GF-D8 (cell line): ENCODE data around the gene CDHR4.
A peak's percentile ranks its signal among the peaks of the same experiment; 100 is the strongest.
"Not testable (repeated sequence)": the region's sequence is repeated elsewhere in the genome, so short reads cannot be mapped to it uniquely, and the experiment has no call there.

Experiments
- DNase-seq: peaks from one replicate; lab custom pipeline; 2025; lab: John Stamatoyannopoulos, UW

CDHR4 gene

GRCh38 chr3:49803465-49804140 lies 3.9 kb upstream of the CDHR4 start:
- DNase-seq, result peak; percentile 52

DNA sequence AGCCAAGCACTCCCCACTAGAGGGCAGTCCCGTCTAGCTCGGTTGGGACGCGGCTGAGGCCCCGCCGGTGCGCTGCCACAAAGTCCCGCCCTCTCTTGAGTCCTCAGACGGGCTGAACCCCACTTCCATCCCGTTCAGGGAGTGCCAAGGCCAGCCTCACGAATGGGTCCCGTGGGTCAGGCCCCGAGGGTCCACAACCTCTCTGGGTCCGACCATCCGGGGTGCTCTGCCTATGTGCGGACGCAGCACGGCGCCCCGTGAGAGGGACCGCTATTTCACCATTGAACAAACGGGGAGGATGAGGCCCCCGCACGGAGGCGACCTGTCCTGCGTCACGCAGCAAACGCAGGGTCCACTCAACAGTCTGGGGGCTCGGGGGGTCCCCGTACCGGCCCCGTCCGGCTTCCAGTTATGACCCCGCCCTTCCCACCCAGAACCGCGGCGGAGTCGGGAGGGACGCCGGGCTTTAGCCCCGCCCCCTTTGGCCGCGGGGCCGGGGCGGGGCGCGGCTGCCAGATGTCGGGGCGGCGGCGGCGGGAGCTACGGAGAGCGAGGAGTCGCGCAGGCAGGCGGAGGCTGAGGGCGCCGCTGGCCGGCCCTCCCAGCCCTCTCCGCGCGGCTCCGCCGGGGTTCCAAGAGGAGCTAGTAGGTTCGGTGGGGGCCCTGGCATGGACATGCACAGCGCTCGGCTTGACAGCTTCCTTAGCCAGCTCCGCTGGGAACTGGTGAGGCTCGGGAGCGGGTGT lies 3.2 kb upstream of the CDHR4 start, which contains the start of gene INKA1:
INKA1 (plus strand) TSS at position 543 of the 746 bp plus-strand sequence; CDS start at position 675, 132 bp downstream.
- peak; percentile 62 for DNase-seq

- no peak for DNase-seq
Measured at GRCh38 chr3:49801160-49801559, 1.5 kb upstream of the CDHR4 start.

DNA sequence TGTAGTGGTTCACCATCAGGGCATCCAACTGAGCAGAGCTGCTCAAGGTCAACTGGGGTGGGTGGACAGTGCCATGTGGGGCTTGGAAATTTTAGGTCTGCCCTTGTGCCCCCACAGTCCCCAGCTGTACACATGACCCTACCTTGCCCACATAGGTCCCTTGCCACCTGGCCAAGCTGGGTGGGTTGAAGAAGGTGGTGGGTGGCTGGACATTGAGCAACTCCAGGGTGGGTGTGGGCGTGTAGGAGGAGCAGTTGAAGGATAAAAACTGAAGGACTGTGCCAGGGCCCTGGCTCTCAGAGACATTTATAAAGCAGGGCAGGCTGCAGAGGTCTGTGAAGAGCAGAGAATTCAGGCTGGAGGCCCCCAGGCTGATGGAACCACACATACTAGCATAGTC lies 568 bp downstream of the CDHR4 start:
- DNase-seq, result no peak

DNA sequence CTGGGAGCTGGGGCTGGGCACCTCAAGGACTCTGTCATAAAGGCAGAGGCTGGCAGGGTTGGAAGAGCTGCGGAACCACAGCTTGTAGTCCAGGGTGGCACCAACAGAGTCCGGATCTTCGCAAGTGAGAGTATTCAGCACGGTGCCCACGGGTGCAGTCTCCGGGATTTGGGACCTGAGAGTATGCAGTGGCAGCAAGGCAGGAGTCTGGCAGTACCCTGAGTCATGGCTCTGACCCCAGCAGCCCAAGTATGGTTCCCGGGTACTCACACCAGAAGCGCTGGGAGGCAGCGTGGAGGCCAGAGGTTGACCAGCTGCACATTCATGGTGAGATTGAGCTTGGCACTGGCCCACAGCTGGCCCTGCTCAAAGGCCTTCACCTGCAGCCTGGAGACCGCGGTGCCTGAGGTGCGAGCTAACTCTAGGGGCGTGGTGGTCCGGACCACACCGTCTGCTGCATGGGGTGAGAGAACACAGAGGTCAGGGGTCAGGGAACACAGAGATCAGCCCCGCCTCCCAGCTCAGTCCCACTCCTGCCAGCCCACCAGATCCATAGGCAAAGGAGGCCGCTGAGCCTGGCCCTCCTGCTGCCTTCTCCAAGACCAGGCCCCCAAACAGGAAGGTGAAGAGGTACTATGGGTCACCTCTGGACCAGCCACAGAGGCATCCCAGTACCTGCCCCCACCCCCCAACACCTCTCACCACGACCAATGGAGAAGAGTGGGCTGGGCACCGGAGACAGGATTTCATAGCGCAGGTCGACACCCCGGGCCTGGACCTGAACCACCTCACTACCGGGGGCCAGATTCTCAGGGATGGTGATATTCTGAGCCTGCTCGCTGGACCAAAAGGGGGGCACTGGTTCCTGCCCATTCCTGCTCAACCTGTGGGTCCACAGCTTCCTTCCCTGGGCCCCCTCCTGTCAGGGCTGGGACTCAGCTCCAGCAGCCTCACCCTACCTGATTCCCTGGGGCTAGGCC lies 4.5 kb downstream of the CDHR4 start:
- no peak for DNase-seq

DNA sequence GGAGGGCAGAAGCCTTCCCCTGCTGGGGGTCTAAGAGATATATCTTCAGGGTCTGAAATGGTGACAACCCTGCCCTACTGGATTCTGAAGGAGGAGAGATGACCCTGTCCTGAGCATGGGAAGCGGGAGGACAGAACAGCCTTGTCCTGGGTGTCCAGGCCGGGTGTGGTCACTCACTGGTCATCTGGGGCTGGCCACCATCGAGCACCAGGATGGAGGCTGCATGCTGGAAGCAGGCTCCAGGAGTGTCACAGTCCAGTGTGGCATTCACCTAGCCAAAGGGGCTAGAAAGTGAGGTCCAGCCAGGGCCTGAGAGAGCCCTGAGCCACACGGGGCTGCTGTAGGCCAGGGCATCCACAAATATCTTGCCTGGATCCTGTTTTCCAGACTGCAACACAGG lies 5.2 kb downstream of the CDHR4 start:
- DNase-seq, result no peak

DNA sequence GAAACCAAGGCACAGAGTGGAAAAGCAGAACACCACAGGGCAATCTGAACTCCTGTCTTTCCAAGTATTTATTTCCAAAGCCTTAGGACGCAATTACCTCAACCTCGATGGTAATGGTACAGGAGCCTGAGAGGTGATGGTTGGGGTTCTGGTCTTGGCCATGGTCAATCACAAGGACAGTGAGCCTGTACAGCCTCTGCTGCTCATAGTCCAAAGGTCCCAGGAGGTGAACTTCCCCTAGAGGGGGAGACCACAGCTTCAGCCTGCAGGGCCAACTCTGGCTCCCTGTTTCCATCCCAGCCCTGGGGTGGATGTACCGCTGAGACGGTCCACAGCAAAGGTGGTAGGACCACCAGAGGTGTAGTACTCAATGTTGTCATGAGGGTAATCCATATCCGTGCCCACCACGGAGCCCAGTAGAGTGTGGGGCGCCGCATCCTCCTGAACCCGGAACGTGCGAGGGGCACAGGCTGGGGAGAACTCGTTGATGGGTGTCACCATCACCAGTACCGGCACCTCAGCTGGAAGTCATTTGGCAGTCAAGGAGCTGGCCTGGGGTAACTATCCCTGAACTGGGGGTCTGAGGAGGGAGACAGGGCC lies 6.1 kb downstream of the CDHR4 start:
- no peak for DNase-seq

GRCh38 chr3:49792371-49793150 lies 7.1 kb downstream of the CDHR4 start:
- DNase-seq, result no peak

GRCh38 chr3:49791571-49791970 lies 8.1 kb downstream of the CDHR4 start:
- DNase-seq, result no peak

DNA sequence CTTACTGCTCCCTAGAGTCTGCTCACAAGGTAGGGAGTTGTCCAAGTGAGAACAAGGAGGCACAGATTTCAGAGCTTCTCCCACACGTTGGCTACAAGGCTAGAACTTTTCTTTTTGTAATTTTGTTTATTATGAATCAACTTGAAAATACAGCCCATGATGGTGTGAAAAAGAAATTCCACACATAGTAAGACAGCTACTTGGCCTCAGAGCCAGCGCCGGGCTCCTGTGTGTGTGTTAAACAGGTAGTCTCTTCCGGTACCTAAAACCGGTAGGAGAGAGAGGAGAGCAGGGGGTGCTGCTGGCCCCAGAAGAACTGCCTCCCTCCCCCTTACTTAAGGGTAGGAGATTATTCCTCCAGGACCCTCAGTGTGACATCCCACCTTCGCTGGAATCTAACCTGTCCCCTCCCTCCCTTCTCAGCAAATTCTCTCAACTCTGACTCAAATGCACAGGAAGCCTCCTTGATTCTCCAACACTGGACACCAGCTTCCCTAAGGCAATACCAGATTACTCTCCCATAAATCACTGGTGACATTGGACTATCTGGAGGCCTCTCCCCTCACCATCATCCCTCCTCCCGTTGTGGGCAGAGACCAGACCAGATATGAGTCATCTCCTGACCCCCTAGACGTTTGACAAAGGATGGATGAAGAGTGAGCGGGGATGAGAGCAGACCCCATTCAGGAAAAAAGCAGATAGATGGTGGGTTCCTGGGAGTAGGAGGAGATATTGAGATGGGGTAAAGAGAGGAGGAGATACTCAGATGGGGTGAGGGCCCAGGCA lies 8.9 kb downstream of the CDHR4 start:
- DNase-seq, result no peak

DNA sequence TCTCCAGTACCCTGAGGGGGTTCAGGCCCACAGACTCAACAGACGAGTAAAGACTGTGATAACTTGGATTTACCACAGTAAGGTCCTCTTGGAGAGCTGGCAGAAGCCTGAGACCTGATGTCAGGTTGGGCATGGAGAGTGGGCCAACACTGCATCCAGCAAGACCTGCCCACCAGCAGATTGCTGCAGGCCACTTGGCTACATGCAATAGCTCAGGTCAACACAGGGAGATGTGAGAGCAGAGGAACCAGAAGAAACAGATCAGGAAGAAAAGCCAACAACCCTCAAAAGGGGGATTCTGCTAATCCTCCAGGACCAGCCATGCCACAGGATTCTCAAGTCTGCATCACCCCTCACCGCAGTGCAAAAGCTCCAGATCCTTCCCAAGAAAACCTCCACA lies 11.6 kb downstream of the CDHR4 start:
- no peak for DNase-seq

DNA sequence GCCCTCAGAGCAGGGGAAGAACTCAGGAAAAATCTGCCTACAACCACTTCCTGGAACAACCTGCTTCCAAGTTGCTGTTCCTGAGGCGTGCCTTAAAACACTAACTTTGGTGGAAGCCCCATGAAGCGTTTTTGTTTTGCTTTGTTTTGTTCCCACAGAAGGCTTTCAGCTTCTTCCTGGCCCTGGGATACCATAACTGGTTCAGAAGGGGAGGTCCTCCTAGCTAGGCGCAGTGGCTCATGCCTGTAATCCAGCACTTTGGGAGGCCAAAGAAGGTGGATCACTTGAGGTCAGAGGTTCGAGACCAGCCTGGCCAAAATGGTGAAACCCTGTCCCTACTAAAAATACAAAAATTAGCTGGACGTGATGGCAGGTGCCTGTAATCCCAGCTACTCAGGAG lies 12.1 kb downstream of the CDHR4 start:
- DNase-seq, result no peak

DNA sequence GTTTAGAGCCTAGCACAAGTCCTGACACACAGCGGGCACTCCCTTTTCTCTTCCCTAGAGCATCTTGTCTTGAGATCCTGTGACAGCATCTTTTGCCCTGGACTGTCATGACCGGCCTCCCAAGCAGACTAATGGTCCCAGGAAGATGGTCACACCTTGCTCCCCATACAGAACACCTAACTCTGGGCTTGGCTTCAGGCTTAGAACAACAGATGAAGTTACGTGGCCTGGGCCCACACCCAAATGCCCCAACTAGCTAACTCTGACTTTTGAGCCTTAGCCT lies 12.6 kb downstream of the CDHR4 start:
- DNase-seq, result no peak

DNA sequence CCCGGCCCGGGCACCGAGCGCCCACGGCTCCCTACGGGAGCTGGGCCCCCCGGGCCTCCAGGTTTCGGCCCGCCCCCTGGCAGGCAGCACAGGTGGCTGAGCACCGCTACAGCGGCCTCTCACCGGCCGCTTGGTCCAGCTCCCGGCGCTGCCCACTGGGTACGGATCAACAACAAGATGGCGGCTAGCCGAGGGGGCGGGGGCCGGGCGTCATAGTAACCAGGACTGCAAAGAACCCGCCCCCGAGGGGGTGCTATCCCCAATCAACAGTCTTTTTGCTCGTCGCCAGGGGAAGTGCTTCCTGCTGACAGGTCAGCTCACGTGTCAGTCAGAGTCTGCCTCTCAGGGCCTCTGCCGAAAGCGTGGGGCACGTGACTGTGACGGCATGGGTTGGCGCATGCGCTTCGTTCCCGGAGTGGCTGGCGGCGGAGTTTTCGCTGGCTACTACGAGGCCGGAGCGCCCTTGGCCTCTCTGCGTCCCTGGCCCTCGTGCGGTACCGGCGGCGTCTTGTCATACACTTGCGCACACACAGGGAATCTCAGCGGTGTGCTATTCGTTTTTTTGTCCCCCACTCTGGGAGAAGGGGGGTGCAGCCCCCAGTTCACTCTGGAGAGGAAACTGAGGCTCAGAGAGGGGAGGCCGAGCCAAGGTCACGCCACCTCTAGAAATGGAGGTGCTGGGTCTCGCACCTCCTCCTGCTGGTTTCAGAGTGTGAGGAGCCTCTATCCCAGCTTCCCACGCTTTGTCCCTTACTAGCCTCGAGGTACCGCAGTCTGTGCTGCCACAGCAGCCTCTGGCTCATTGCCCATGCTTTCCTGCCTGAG lies 13.1 kb downstream of the CDHR4 start, which contains the start of gene IP6K1:
IP6K1 (minus strand) TSS at position 186 of the 825 bp plus-strand sequence. CDS start 38,502 bp downstream, outside the sequence.
- DNase-seq, result peak; percentile 98

GRCh38 chr3:49785565-49786356 lies 13.9 kb downstream of the CDHR4 start:
- no peak for DNase-seq

GRCh38 chr3:49782277-49782676 lies 17.4 kb downstream of the CDHR4 start:
- DNase-seq, result not testable (repeated sequence)

DNA sequence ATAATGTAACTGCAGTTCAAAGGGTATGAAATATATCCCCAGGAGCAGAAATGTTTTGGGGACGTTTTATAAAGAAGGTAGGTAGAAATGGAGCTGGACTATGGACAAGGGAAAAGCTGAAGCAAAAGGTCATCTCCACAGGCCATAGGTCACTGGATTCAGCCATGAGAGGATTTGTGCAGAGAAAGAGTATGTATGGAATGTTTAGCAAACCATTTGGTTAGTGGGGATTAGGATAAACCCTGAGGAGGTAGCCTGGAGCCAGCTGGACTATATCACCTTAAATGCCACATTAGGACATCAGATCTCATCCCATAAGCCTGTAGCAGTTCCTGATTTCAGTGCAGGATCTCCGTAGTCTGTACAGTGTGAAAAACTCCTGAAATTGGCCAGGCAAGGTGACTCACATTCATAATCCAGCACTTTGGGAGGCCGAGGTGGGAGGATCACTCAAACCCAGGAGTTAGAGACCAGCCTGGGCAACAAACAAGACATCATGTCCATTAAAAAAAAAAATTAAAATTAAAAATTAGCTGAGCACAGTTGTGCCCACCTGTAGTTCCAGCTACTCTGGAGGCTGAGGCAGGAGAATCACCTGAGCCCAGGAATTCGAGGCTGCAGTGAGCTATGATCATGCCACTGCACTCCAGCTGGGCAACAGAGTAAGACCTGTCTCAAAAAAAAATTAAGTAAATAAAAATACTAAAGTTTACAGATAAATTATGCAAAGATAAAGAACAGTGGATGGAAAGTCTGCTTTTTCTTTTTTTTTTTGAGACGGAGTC lies 18.1 kb downstream of the CDHR4 start:
- no peak for DNase-seq

DNA sequence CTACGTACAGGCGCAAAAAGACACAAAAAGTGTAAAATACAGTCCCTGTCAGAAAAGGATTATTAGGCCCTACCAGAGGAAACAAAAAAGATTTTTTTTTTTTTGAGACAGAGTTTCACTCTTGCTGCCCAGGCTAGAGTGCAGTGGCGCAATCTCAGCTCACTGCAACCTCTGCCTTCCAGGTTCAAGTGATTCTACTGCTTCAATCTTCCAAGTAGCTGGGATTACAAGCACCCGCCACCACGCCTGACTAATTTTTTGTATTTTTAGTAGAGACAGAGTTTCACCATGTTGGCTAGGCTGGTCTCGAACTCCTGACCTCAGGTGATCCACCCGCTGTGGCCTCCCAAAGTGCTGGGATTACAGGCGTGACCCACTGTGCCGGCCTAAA lies 18.7 kb downstream of the CDHR4 start:
- DNase-seq, result not testable (repeated sequence)
